OCI-LY1 (cell line): ENCODE measurements around the gene INSR.

Experiments
- CTCF ChIP-seq: fragments of 200-600 bp; sonication (generic), shearing (Covaris generic); IDR thresholded peaks from 2 replicates; pipeline ENCODE4 v1.5.1; 2017; ENCODE audit warnings: mild to moderate bottlenecking, antibody characterized with exemption, low read length, moderate library complexity, mixed read lengths
- EZH2 ChIP-seq: fragments of 200-600 bp; sonication (generic), shearing (Covaris generic); IDR thresholded peaks from 2 replicates; pipeline ENCODE4 v1.8.0; 2017; ENCODE audit warnings: borderline replicate concordance, mixed run types, mild to moderate bottlenecking, antibody characterized with exemption, low read length, moderate library complexity, mixed read lengths

DNA sequence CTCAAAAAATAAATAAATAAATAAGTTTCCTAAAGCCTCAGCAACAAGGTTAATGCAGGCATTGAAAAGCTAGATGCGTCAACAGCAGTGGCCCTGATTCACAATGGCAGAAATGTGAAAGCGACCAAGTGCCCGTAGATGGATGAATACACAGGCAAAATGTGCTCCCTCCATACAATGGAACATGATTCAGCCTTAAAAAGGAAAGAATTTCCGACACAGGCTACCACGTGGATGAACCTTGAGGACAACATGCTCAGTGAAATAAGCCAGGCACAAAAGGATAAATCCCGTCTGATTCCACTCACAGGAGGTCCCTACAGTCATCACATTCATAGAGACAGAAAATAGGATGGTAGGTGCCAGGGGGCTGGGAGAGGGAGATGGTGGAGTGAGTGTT lies 31.7 kb downstream of the INSR start:
- no peak for TF ChIP-seq CTCF
- no peak for TF ChIP-seq EZH2
